A549 (cell line): ENCODE data around the gene PSMC5. TPM values are rescaled to one million over a fixed set of nuclear protein-coding genes. Genes with fewer than 3 reads are reported as not detected.

Source experiments
- ATAC-seq, 2 experiments: fragments of 200-7000 bp in 1 of 2; fragments of >200 bp in 1 of 2; cut with Nextera tagmentation in 1 of 2; cut with Tn5 transposase in 1 of 2; 3 replicates each; pipeline versions ENCODE4 v1.8.0 to v1.9.1; 2018 to 2020; ENCODE audit warnings: mild to moderate bottlenecking in 1 of 2, moderate library complexity in 1 of 2
- CTCF ChIA-PET: fragments of 300-600 bp; sonication (Branson Sonifier 250); formaldehyde crosslinking; extraction: SDS; loops from one replicate; lab custom pipeline; 2021; ENCODE audit warnings: antibody characterized with exemption, inconsistent platforms; lab: Yijun Ruan, JAX
- POLR2A ChIA-PET: fragments of 350-600 bp; formaldehyde crosslinking; extraction: SDS; loops from one replicate; lab custom pipeline; 2021; ENCODE audit warnings: antibody characterized with exemption, inconsistent platforms; lab: Yijun Ruan, JAX
- DNase-seq, 2 experiments: peaks; one replicate each; pipeline versions ENCODE4 v3.0.0 to v3.0.0-alpha.2; 2011 to 2016; ENCODE audit warnings: low read depth in 1 of 2, low spot score in 1 of 2
- FAIRE-seq: peaks from 2 replicates; lab custom pipeline; 2011; peaks lifted over from hg19 to GRCh38; lab: Jason Lieb, UNC
- H3K27ac ChIP-seq, 2 experiments: fragments of >200 bp; sonication (Bioruptor Twin); formaldehyde crosslinking; 3 replicates each; pipeline ENCODE4 v1.5.1; 2016 to 2017
- H3K4me1 ChIP-seq: fragments of >200 bp; sonication (Bioruptor Twin); formaldehyde crosslinking; 3 replicates; pipeline ENCODE4 v1.6.1; 2016
- H3K4me2 ChIP-seq: fragments of >200 bp; sonication (Bioruptor Twin); formaldehyde crosslinking; 3 replicates; pipeline ENCODE4 v1.6.1; 2016
- H3K4me3 ChIP-seq: fragments of >200 bp; sonication (Bioruptor Twin); formaldehyde crosslinking; 3 replicates; pipeline ENCODE4 v1.5.1; 2016
- H3K9me3 ChIP-seq: fragments of >200 bp; sonication (Bioruptor Twin); formaldehyde crosslinking; 3 replicates; pipeline ENCODE4 v1.6.1; 2016
- CBX8 ChIP-seq: fragments of 200-600 bp; sonication (generic); IDR thresholded peaks from 2 replicates; pipeline ENCODE4 v1.6.1; 2016
- CHD4 ChIP-seq: fragments of 200-600 bp; sonication (generic); IDR thresholded peaks from 2 replicates; pipeline ENCODE4 v1.6.1; 2016; ENCODE audit warnings: antibody characterized with exemption, mild to moderate bottlenecking, borderline replicate concordance
- CTCF ChIP-seq: fragments of >200 bp; sonication (Bioruptor Twin); formaldehyde crosslinking; IDR thresholded peaks from 3 replicates; pipeline ENCODE4 v1.5.1; 2016
- EHF ChIP-seq: fragments of 250-450 bp; sonication (Bioruptor Pico); IDR thresholded peaks from 2 replicates; pipeline ENCODE4 v1.5.0; 2020; ENCODE audit warnings: mild to moderate bottlenecking
- EP300 ChIP-seq, 2 experiments: fragments of >200 bp; sonication (Bioruptor Twin); formaldehyde crosslinking; IDR thresholded peaks; 2 replicates in 1 of 2; 3 replicates in 1 of 2; pipeline ENCODE4 v1.6.1; 2016 to 2017
- ESRRA ChIP-seq: fragments of 150-350 bp; IDR thresholded peaks from 2 replicates; pipeline ENCODE4 v1.6.1; 2014; ENCODE audit warnings: mild to moderate bottlenecking, low read length, borderline replicate concordance
- FOSB ChIP-seq: fragments of 250-450 bp; sonication (Bioruptor Pico); IDR thresholded peaks from 2 replicates; pipeline ENCODE4 v1.5.0; 2020; ENCODE audit warnings: mild to moderate bottlenecking, moderate library complexity
- FOSL2 ChIP-seq, 2 experiments: fragments of 450-650 bp in 1 of 2; fragments of >200 bp in 1 of 2; sonication (Bioruptor Twin) in 1 of 2; formaldehyde crosslinking; IDR thresholded peaks; 2 replicates each; pipeline versions ENCODE4 v1.5.0 to v1.6.1; 2016 to 2020; ENCODE audit warnings: mild to moderate bottlenecking in 1 of 2, moderate library complexity in 1 of 2
- HOXB13 ChIP-seq: fragments of 250-450 bp; sonication (Bioruptor Pico); IDR thresholded peaks from 2 replicates; pipeline ENCODE4 v1.5.0; 2020; ENCODE audit warnings: low read depth, mild to moderate bottlenecking, moderate library complexity
- JUNB ChIP-seq: fragments of >200 bp; sonication (Bioruptor Twin); formaldehyde crosslinking; IDR thresholded peaks from 2 replicates; pipeline ENCODE4 v1.6.1; 2016
- KDM5A ChIP-seq: fragments of 200-600 bp; sonication (generic); IDR thresholded peaks from 2 replicates; pipeline ENCODE4 v1.6.1; 2016; ENCODE audit warnings: antibody characterized with exemption, mild to moderate bottlenecking
- NR3C1 ChIP-seq: fragments of >200 bp; sonication (Bioruptor Twin); formaldehyde crosslinking; IDR thresholded peaks from 3 replicates; pipeline ENCODE4 v1.6.1; 2017
- PHF8 ChIP-seq: fragments of 200-600 bp; sonication (generic); IDR thresholded peaks from 2 replicates; pipeline ENCODE4 v1.6.1; 2016; ENCODE audit warnings: low read depth, mild to moderate bottlenecking, antibody characterized with exemption, moderate library complexity, borderline replicate concordance
- RAD21 ChIP-seq, 2 experiments: fragments of >200 bp in 1 of 2; sonication (Bioruptor Twin) in 1 of 2; formaldehyde crosslinking in 1 of 2; IDR thresholded peaks in 1 of 2; conservative IDR thresholded peaks in 1 of 2; 2 replicates in 1 of 2; 3 replicates in 1 of 2; pipeline ENCODE4 v1.6.1; 2012 to 2018; ENCODE audit warnings: inconsistent platforms in 1 of 2
- RCOR1 ChIP-seq: fragments of 150-350 bp; IDR thresholded peaks from 2 replicates; pipeline ENCODE4 v1.6.1; 2014; ENCODE audit warnings: antibody characterized with exemption, low read length, low read depth
- RFX5 ChIP-seq: fragments of 450-650 bp; IDR thresholded peaks from 2 replicates; pipeline ENCODE4 v1.7.1; 2014; ENCODE audit warnings: antibody characterized with exemption, mild to moderate bottlenecking, moderate library complexity
- SMC3 ChIP-seq: fragments of >200 bp; sonication (Bioruptor Twin); formaldehyde crosslinking; IDR thresholded peaks from 3 replicates; pipeline ENCODE4 v1.6.1; 2018; ENCODE audit warnings: inconsistent platforms
- SREBF2 ChIP-seq: fragments of 450-650 bp; IDR thresholded peaks from 2 replicates; pipeline ENCODE4 v1.6.1; 2014; ENCODE audit warnings: mild to moderate bottlenecking, moderate library complexity
- TFCP2L1 ChIP-seq: fragments of 250-450 bp; sonication (Bioruptor Pico); IDR thresholded peaks from 2 replicates; pipeline ENCODE4 v1.5.0; 2021; ENCODE audit warnings: mild to moderate bottlenecking
- WGBS: methylation state at CpG from one replicate; pipeline ENCODE4 v1.1.6; 2017; ENCODE audit errors: missing lambda C conversion rate; 5-methylcytosine and 5-hydroxymethylcytosine counted together
- polyA plus RNA-seq, 4 experiments: library from polyadenylated mRNA; depleted of rRNA in 3 of 4; stranded (reverse); fragments of >200 nt; fragmentation: RNase III in 1 of 4; extraction: RNeasy Plus Mini Kit Qiagen cat#74134 plus additional on column Dnase treatment in 1 of 4; gene quantifications; 2 replicates in 3 of 4; 3 replicates in 1 of 4; pipeline ENCODE4 v1.2.3, GENCODE V29; 2011 to 2017
- TF ChIP-seq, protein P1 (sequence below): IDR thresholded peaks from 2 replicates; pipeline ENCODE4 v1.6.1; 2012
- TF ChIP-seq, protein P2 (sequence below): fragments of >200 bp; sonication (Bioruptor Twin); formaldehyde crosslinking; IDR thresholded peaks from 2 replicates; pipeline ENCODE4 v1.6.1; 2016
- TF ChIP-seq, protein P3 (sequence below): fragments of 250-450 bp; sonication (Bioruptor Pico); IDR thresholded peaks from 2 replicates; pipeline ENCODE4 v1.5.0; 2021; ENCODE audit warnings: mild to moderate bottlenecking, moderate library complexity, borderline replicate concordance

The PSMC5 gene
- polyA plus RNA-seq, 2 of the 4 experiments (the other 2 are of a cell fraction), result 303 to 406 TPM

DNA sequence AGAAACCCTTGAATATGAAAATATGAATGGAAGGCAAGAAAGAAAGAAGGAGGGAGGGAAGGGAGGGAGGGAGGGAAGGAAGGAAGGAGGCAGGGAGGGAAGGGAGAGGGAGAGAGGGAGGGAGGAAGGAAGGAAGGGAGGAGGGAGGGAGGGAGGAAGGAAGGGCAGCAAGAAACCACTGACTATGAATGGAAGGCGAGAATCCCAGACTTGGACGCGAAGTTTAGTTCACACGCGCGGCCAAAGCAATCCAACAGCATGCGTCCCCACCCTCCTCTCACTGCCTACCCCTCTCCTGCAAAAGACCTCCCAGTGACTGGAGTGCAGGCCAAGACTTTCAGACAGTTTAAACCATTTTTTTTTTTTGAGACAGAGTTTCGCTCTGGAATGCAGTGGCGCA lies 23.2 kb downstream of the PSMC5 start (continued):
- no peak for TF ChIP-seq FOSL2 (IDR thresholded peaks at IDR 0.05)
- TF ChIP-seq FOSL2 (CRISPR knock-in tag; IDR thresholded peaks at IDR 0.05), result no peak
- no peak for TF ChIP-seq RAD21 (conservative IDR thresholded peaks at IDR 0.05 in 1 of 2, IDR thresholded peaks at IDR 0.05 in 1 of 2)
- no peak for TF ChIP-seq JUNB
- no peak for TF ChIP-seq RCOR1
- TF ChIP-seq, protein P1, sequence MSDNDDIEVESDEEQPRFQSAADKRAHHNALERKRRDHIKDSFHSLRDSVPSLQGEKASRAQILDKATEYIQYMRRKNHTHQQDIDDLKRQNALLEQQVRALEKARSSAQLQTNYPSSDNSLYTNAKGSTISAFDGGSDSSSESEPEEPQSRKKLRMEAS, result no peak
- no peak for TF ChIP-seq CHD4
- TF ChIP-seq, protein P2, sequence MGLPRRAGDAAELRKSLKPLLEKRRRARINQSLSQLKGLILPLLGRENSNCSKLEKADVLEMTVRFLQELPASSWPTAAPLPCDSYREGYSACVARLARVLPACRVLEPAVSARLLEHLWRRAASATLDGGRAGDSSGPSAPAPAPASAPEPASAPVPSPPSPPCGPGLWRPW, result no peak

- WGBS, result 78% methylated on average over 2 of the region's 2 CpGs
- FAIRE-seq, result no peak
- CTCF ChIA-PET, result interaction anchor here (0.8 to 4.7 kb wide), 3 partner anchors 13 to 49 kb away, joined by 3 to 46 read pairs (median 5); partner anchors contain the start of gene GH2
These were observed 26.0 kb downstream of the PSMC5 start for GRCh38 chr17:63853260-63853659.

DNA sequence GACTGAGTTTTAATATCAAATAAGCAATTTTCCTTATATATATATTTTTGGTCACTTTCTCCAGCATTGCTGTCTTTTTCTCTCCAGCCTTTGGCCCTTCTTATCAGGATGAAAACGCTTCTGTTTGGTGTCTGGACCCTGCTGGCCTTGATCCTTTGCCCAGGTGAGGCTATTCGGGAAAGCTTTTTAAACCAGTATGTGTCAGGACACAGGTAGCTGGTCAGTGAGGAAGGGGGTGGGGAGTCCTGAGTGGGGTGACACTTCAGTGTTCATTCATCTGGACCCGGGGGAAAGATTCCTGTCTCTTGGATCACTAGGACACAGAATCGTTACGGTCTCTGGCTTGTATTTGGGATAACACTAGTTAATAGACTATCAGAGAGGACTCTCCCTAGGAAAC lies 27.5 kb downstream of the PSMC5 start:
- 52% methylated on average over 5 of the region's 5 CpGs for WGBS
- TF ChIP-seq KDM5A, result no peak
- TF ChIP-seq TFCP2L1 (CRISPR knock-in tag), result no peak
- TF ChIP-seq, protein P3, sequence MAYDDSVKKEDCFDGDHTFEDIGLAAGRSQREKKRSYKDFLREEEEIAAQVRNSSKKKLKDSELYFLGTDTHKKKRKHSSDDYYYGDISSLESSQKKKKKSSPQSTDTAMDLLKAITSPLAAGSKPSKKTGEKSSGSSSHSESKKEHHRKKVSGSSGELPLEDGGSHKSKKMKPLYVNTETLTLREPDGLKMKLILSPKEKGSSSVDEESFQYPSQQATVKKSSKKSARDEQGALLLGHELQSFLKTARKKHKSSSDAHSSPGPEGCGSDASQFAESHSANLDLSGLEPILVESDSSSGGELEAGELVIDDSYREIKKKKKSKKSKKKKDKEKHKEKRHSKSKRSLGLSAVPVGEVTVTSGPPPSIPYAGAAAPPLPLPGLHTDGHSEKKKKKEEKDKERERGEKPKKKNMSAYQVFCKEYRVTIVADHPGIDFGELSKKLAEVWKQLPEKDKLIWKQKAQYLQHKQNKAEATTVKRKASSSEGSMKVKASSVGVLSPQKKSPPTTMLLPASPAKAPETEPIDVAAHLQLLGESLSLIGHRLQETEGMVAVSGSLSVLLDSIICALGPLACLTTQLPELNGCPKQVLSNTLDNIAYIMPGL, result no peak
- no peak for TF ChIP-seq RFX5
- no peak for TF ChIP-seq SMC3
- no peak for TF ChIP-seq CTCF
- no peak for TF ChIP-seq HOXB13
- no peak for TF ChIP-seq CBX8
- TF ChIP-seq, protein P1, result no peak
- TF ChIP-seq ESRRA, result no peak
- no peak for TF ChIP-seq CHD4
- TF ChIP-seq EP300 (IDR thresholded peaks at IDR 0.05), result no peak
- no peak for TF ChIP-seq RCOR1
- no peak for TF ChIP-seq NR3C1
- no peak for TF ChIP-seq SREBF2
- POLR2A ChIA-PET, result no interaction called here
- Histone ChIP-seq H3K27ac (no peak overlapping the region), H3K4me3 (no peak overlapping the region), H3K4me2 (no peak overlapping the region), H3K9me3 (no peaks in the 10 kb centered on the region), H3K4me1 (no peaks in the 10 kb centered on the region)
- CTCF ChIA-PET, result interaction anchor here (0.7 to 4.7 kb wide), 6 partner anchors 10 to 171 kb away, joined by 3 to 46 read pairs (median 4); partner anchors contain the start of genes GH1 and GH2
- no peak for FAIRE-seq
- no peak for ATAC-seq
- no peak for DNase-seq

More at GRCh38 chr17:63853260-63853659, 26.0 kb downstream of the PSMC5 start:
- no peak overlapping the region for H3K27ac ChIP-seq
- POLR2A ChIA-PET, result interaction anchor here (1.8 kb wide), 1 partner anchor 10 kb away, joined by 6 read pairs; the partner anchor contains the start of gene SMARCD2
- H3K9me3 ChIP-seq, result peaks cover 4% of the 10 kb centered on the region
- ATAC-seq (no peak), DNase-seq (no peak)
- H3K4me3 ChIP-seq, result no peak overlapping the region
- TF ChIP-seq FOSL2 (IDR thresholded peaks at IDR 0.05) (no peak), FOSL2 (CRISPR knock-in tag; IDR thresholded peaks at IDR 0.05) (0 out of 2 replicates have a peak, but pooled peaks have one; percentile 13), EHF (CRISPR knock-in tag) (no peak), FOSB (CRISPR knock-in tag) (no peak), SREBF2 (no peak), PHF8 (no peak)
- no peaks in the 10 kb centered on the region for H3K4me1 ChIP-seq
- no peak overlapping the region for H3K4me2 ChIP-seq
